H9 (cell line): ENCODE results near the gene ALDH1A2. TPM values are rescaled to one million over a fixed set of nuclear protein-coding genes. Genes with fewer than 3 reads are reported as not detected.

Source experiments
- DNase-seq: peaks from one replicate; pipeline ENCODE4 v3.0.0-alpha.2; 2017
- H2AFZ ChIP-seq: one replicate; pipeline ENCODE4 v1.6.1; 2013; ENCODE audit warnings: mild to moderate bottlenecking, low read length, control low read depth, moderate library complexity
- H2AK5ac ChIP-seq: 2 replicates; pipeline ENCODE4 v1.6.1; 2013; ENCODE audit warnings: low read length, control low read depth, mixed read lengths; ENCODE audit not compliant: insufficient read length
- H2BK120ac ChIP-seq: one replicate; pipeline ENCODE4 v1.6.1; 2013; ENCODE audit warnings: low read depth, mild to moderate bottlenecking, low read length, control low read depth, inconsistent platforms; ENCODE audit not compliant: poor library complexity, severe bottlenecking
- H2BK12ac ChIP-seq: 2 replicates; pipeline ENCODE4 v1.6.1; 2013; ENCODE audit warnings: low read length, control low read depth, mixed read lengths, low read depth; ENCODE audit not compliant: insufficient read length
- H2BK15ac ChIP-seq: 2 replicates; pipeline ENCODE4 v1.6.1; 2013; ENCODE audit warnings: low read depth, low read length, control low read depth
- H2BK20ac ChIP-seq: one replicate; pipeline ENCODE4 v1.6.1; 2013; ENCODE audit warnings: low read depth, mild to moderate bottlenecking, low read length, control low read depth, inconsistent platforms; ENCODE audit not compliant: poor library complexity, severe bottlenecking
- H2BK5ac ChIP-seq: 2 replicates; pipeline ENCODE4 v1.6.1; 2013; ENCODE audit warnings: low read length, control low read depth, mixed read lengths; ENCODE audit not compliant: insufficient read length
- H3K14ac ChIP-seq: 2 replicates; pipeline ENCODE4 v1.6.1; 2013; ENCODE audit warnings: low read length, control low read depth; ENCODE audit not compliant: insufficient read depth
- H3K18ac ChIP-seq: 2 replicates; pipeline ENCODE4 v1.6.1; 2013; ENCODE audit warnings: low read depth, mild to moderate bottlenecking, mixed read lengths, low read length, control low read depth; ENCODE audit not compliant: insufficient read length
- H3K23ac ChIP-seq: 2 replicates; pipeline ENCODE4 v1.6.1; 2013; ENCODE audit warnings: low read length, control low read depth, mixed read lengths, low read depth; ENCODE audit not compliant: insufficient read length
- H3K23me2 ChIP-seq: 2 replicates; pipeline ENCODE4 v1.6.1; 2013; ENCODE audit warnings: low read depth, mild to moderate bottlenecking, mixed read lengths, low read length, control low read depth; ENCODE audit not compliant: insufficient read length, poor library complexity, severe bottlenecking
- H3K27ac ChIP-seq: 2 replicates; pipeline ENCODE4 v1.5.1; 2013; ENCODE audit warnings: low read length, control low read depth, mixed read lengths, low read depth; ENCODE audit not compliant: insufficient read length
- H3K27me3 ChIP-seq: 2 replicates; pipeline ENCODE4 v1.6.1; 2013; ENCODE audit warnings: low read length, control low read depth, inconsistent platforms; ENCODE audit not compliant: insufficient read depth
- H3K4ac ChIP-seq: 2 replicates; pipeline ENCODE4 v1.6.1; 2013; ENCODE audit warnings: low read depth, mild to moderate bottlenecking, control low read depth, inconsistent platforms, low read length, moderate library complexity
- H3K4me1 ChIP-seq: 2 replicates; pipeline ENCODE4 v1.6.1; 2013; ENCODE audit warnings: low read length, control low read depth, inconsistent platforms; ENCODE audit not compliant: insufficient read depth
- H3K4me2 ChIP-seq: 2 replicates; pipeline ENCODE4 v1.6.1; 2013; ENCODE audit warnings: low read length, control low read depth, mixed read lengths; ENCODE audit not compliant: insufficient read length, insufficient read depth
- H3K56ac ChIP-seq: 2 replicates; pipeline ENCODE4 v1.6.1; 2013; ENCODE audit warnings: low read depth, mild to moderate bottlenecking, mixed read lengths, low read length, control low read depth; ENCODE audit not compliant: insufficient read length
- H3K79me1 ChIP-seq: 2 replicates; pipeline ENCODE4 v1.6.1; 2013; ENCODE audit warnings: low read depth, mild to moderate bottlenecking, moderate library complexity, low read length, control low read depth, inconsistent platforms; ENCODE audit not compliant: insufficient read depth, poor library complexity, severe bottlenecking
- H3K79me2 ChIP-seq: 2 replicates; pipeline ENCODE4 v1.6.1; 2013; ENCODE audit warnings: low read length, control low read depth, inconsistent platforms; ENCODE audit not compliant: insufficient read depth
- H3K9ac ChIP-seq: 2 replicates; pipeline ENCODE4 v1.6.1; 2013; ENCODE audit warnings: low read length, control low read depth, mixed read lengths; ENCODE audit not compliant: insufficient read length; ENCODE audit errors: extremely low read depth
- H3K9me3 ChIP-seq: one replicate; pipeline ENCODE4 v1.6.1; 2013; ENCODE audit warnings: low read depth, low read length, inconsistent platforms; ENCODE audit not compliant: control insufficient read depth
- H3T11ph ChIP-seq: one replicate; pipeline ENCODE4 v1.6.1; 2013; ENCODE audit warnings: mild to moderate bottlenecking, low read length, control low read depth, inconsistent platforms
- H4K20me1 ChIP-seq: one replicate; pipeline ENCODE4 v1.6.1; 2013; ENCODE audit not compliant: control insufficient read depth, insufficient read length, insufficient read depth
- H4K5ac ChIP-seq: 2 replicates; pipeline ENCODE4 v1.6.1; 2013; ENCODE audit warnings: low read depth, mild to moderate bottlenecking, mixed read lengths, low read length, control low read depth; ENCODE audit not compliant: insufficient read length
- H4K8ac ChIP-seq: replicated peaks from 2 replicates; pipeline ENCODE4 v1.6.1; 2013; ENCODE audit warnings: low read length, control low read depth, mixed read lengths, low read depth; ENCODE audit not compliant: insufficient read length
- H4K91ac ChIP-seq: 2 replicates; pipeline ENCODE4 v1.6.1; 2013; ENCODE audit warnings: low read depth, mild to moderate bottlenecking, moderate library complexity, mixed read lengths, low read length, control low read depth; ENCODE audit not compliant: insufficient read length
- H3K27ac Mint-ChIP-seq, 3 experiments: 2 replicates in 2 of 3; 3 replicates in 1 of 3; pipeline ENCODE4 v1.8.0; 2020 to 2021; ENCODE audit warnings: mixed read lengths in 3 of 3, mild to moderate bottlenecking in 1 of 3, moderate library complexity in 1 of 3
- H3K27me3 Mint-ChIP-seq: 2 replicates; pipeline ENCODE4 v1.8.0; 2021; ENCODE audit warnings: low read depth, mild to moderate bottlenecking, moderate library complexity, mixed read lengths
- H3K36me3 Mint-ChIP-seq, 3 experiments: 2 replicates in 2 of 3; 3 replicates in 1 of 3; pipeline ENCODE4 v1.8.0; 2020 to 2021; ENCODE audit warnings: low read depth in 3 of 3, mixed read lengths in 3 of 3; ENCODE audit not compliant: insufficient read depth in 1 of 3
- H3K4me1 Mint-ChIP-seq, 2 experiments: 2 replicates each; pipeline ENCODE4 v1.8.0; 2020; ENCODE audit warnings: mixed read lengths in 2 of 2
- H3K4me3 Mint-ChIP-seq, 2 experiments: 2 replicates in 1 of 2; 3 replicates in 1 of 2; pipeline ENCODE4 v1.8.0; 2020 to 2021; ENCODE audit warnings: mild to moderate bottlenecking in 2 of 2, mixed read lengths in 2 of 2, moderate library complexity in 1 of 2
- H3K9me3 Mint-ChIP-seq, 2 experiments: 2 replicates in 1 of 2; 3 replicates in 1 of 2; pipeline ENCODE4 v1.8.0; 2020; ENCODE audit warnings: mild to moderate bottlenecking in 2 of 2, mixed read lengths in 2 of 2, moderate library complexity in 1 of 2
- CTCF ChIP-seq: fragments of 200-600 bp; sonication (generic); conservative IDR thresholded peaks from 3 replicates; pipeline ENCODE4 v1.8.0; 2021; ENCODE audit warnings: antibody characterized with exemption, mild to moderate bottlenecking
- WGBS: extraction: QIAGEN DNeasy Blood & Tissue Kit; methylation state at CpG from one replicate; pipeline ENCODE4 v1.1.7; 2013; ENCODE audit warnings: missing lambda C conversion rate, low lambda C conversion rate, mixed read lengths; ENCODE audit not compliant: insufficient read length; ENCODE audit errors: extremely low coverage; 5-methylcytosine and 5-hydroxymethylcytosine counted together
- total RNA-seq: library from RNA; stranded (reverse); gene quantifications from 2 replicates; pipeline ENCODE4 v1.2.1, GENCODE V29; 2021

Gene ALDH1A2
- total RNA-seq, 1 experiment from 2014 or later: 0.72 TPM

GRCh38 chr15:58081891-58082290, 16.4 kb upstream of the ALDH1A2 start:
- Histone ChIP-seq H3K4me2 (no peak overlapping the region), H3K14ac (no peak overlapping the region), H2BK120ac (no peak overlapping the region), H3K23me2 (no peaks in the 10 kb centered on the region), H2BK5ac (no peak overlapping the region), H4K8ac (no peak overlapping the region), H2AFZ (no peak overlapping the region), H3K4me1 (peaks cover 5% of the 10 kb centered on the region; the same call in 1 of the 2 replicates), H3K27me3 (no peaks in the 10 kb centered on the region), H2BK12ac (no peak overlapping the region), H3K27ac (no peak overlapping the region), H3K9ac (no peak overlapping the region), H3K18ac (no peak overlapping the region), H2BK15ac (no peak overlapping the region), H3K79me2 (no peaks in the 10 kb centered on the region), H3K56ac (no peak overlapping the region), H2AK5ac (no peak overlapping the region), H3K79me1 (no peaks in the 10 kb centered on the region), H4K91ac (no peak overlapping the region), H3K23ac (no peak overlapping the region), H3K9me3 (no peaks in the 10 kb centered on the region), H4K5ac (no peak overlapping the region), H4K20me1 (no peaks in the 10 kb centered on the region), H2BK20ac (no peak overlapping the region), H3T11ph (no peak overlapping the region), H3K4ac (no peak overlapping the region)
- no CpG with 5 or more reads among the region's 4 CpGs for WGBS
- no peak for TF ChIP-seq CTCF
- DNase-seq: no peak
- H3K9me3 Mint-ChIP-seq: no peaks in the 10 kb centered on the region
- no peak overlapping the region for H3K27ac Mint-ChIP-seq
- no peaks in the 10 kb centered on the region for H3K36me3 Mint-ChIP-seq
- no peaks in the 10 kb centered on the region; the same call in 1 of the 2 replicates for H3K27me3 Mint-ChIP-seq
- no peak overlapping the region for H3K4me3 Mint-ChIP-seq
- H3K4me1 Mint-ChIP-seq: peaks cover 10 to 15% of the 10 kb centered on the region in 2 experiments
